GM19397 (cell line): ENCODE measurements around the gene CCDC40.

Experiments
- ATAC-seq: cut with Tn5 transposase; IDR thresholded peaks from one replicate; pipeline ENCODE4 v1.9.1; 2021; ENCODE audit warnings: mild to moderate bottlenecking, moderate library complexity; ENCODE audit not compliant: unreplicated experiment

CCDC40 gene

GRCh38 chr17:80111702-80112470, 75.4 kb downstream of the CCDC40 start:
- ATAC-seq = no peak

GRCh38 chr17:80112471-80113032, 76.1 kb downstream of the CCDC40 start:
- no peak for ATAC-seq

DNA sequence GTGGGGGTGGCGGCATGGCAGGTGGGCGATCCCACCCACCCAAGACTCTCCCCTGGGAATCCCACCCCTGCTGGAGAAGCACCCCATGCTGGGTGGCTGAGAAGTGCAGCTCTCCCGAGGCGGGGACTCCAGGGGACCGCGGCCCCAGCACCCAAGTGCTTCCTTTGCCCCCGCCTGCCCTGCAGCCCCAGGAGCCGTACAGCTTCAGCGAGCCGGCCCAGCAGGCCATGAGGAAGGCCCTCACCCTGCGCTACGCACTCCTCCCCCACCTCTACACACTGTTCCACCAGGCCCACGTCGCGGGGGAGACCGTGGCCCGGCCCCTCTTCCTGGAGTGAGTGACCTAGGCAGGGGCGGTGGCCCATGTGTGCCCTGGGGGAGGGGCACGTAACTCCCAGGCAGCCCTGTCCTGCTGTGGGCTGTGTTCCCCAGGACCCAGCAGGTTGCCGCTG, 76.6 kb downstream of the CCDC40 start:
- no peak for ATAC-seq

- no peak for ATAC-seq
Observed at GRCh38 chr17:80114758-80115157, 78.3 kb downstream of the CCDC40 start.

DNA sequence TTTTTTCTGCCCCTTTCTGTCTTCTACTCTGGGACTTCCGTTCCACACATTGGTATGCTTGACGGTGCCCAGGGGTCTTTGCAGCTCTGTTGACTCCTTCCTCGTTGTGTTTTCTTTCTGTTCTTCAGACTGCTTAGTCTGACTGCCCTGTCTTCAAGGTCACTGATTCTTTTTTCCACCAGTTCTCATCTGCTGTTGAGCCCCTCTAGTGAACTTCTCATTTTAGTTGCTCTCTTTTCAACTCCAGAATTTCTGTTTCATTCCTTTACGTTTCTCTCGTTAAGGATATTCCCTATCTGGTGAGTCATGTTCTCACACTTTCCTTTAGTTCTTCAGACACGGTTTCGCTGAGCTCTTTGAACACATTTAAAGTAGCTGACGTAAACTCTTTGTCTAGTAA, 78.7 kb downstream of the CCDC40 start:
- ATAC-seq = no peak

GRCh38 chr17:80116276-80116920, 80.0 kb downstream of the CCDC40 start:
- no peak for ATAC-seq

DNA sequence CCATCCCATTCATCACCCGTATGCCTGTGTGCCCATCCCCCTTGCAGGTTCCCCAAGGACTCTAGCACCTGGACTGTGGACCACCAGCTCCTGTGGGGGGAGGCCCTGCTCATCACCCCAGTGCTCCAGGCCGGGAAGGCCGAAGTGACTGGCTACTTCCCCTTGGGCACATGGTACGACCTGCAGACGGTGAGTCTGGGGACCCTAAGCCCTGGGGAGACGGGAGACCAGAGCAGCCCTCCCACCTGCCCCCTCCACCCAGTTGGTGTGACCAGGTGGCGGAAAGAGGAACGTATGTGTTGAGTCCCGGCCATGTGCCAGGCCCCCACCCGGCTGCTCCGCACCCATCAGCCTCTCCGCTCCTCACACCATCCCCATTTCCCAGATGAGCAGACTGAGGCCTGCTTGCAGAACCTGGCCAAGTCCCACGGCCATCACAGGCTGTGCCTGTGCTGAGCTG, 80.5 kb downstream of the CCDC40 start:
- no peak for ATAC-seq

DNA sequence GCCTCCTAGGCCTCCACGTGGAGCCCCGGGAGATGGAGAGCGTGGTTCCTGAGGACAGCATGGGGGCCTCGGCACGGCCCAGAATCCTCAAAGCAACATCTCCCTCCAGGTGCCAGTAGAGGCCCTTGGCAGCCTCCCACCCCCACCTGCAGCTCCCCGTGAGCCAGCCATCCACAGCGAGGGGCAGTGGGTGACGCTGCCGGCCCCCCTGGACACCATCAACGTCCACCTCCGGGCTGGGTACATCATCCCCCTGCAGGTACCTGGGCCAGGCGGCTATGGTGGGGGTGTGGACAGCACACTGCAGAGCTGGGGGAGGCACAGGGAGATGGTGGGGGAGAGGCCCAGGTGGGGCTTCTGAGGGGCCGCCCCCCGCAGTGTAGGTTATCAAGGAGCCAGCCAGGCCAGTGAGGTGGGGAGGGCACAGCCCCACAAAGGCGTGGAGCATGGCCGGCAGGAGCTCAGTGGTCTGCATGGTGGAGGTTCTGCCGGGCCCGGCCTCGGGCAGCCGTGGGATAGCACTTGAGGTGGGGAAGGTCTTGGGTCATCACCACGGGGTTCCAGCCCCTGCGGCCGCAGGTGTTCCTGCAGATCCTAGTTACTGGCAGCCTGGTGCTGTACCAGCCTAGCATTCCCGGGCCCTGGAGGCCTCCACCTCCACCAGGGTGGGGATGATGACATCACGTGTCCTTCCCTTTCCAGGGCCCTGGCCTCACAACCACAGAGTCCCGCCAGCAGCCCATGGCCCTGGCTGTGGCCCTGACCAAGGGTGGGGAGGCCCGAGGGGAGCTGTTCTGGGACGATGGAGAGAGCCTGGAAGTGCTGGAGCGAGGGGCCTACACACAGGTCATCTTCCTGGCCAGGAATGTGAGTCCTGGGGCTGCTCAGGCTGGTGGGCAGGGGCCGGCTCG, 81.3 kb downstream of the CCDC40 start:
- no peak for ATAC-seq

- ATAC-seq = no peak
Observed at GRCh38 chr17:80118601-80119270, 82.3 kb downstream of the CCDC40 start.

DNA sequence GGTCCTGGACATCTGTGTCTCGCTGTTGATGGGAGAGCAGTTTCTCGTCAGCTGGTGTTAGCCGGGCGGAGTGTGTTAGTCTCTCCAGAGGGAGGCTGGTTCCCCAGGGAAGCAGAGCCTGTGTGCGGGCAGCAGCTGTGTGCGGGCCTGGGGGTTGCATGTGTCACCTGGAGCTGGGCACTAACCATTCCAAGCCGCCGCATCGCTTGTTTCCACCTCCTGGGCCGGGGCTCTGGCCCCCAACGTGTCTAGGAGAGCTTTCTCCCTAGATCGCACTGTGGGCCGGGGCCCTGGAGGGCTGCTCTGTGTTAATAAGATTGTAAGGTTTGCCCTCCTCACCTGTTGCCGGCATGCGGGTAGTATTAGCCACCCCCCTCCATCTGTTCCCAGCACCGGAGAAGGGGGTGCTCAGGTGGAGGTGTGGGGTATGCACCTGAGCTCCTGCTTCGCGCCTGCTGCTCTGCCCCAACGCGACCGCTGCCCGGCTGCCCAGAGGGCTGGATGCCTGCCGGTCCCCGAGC, 82.9 kb downstream of the CCDC40 start:
- ATAC-seq = no peak

DNA sequence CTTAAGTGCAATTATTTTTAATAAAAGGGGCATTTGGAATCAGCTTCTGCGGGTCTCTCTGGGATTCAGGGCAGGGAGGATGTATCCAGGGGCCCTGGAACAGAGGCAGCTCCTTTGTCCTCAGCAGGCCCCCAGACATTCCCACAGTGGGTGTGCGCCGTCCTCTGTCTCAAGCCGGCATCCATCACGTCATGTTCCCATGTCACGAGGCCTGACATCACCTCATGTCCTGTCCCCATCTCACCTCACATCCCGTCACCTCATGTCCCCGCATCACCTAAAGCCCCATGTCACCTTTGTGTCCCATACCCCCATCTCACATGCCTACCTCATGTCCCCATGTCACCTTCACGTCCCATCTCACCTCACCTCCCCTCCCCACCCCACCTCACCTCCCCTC, 83.4 kb downstream of the CCDC40 start:
- no peak for ATAC-seq

DNA sequence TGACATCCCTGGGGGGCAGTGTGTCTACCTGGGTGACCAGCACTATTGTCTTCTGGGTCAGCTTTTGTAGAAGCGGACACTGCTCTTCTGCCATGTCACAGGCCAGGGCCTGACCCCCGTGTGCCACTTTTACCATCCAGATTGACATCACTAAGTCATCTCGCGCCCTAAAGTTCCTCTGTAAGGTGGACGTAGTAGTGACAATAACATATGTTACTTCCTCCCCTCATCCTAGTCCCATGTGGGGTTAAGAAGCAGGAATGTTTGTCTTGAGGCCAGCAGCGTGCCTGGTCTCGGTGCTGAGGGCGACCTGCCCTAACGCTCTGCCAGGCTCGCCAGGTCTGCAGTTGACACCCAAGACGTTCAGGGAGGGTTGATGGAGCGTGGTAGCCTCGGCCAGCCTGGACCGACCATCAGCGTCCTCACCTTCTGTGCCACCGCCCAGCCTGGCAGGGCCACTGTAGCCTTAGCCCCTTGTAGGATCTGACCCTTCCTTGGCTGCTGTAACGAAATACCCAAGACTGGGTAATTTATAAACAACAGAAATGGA, 85.7 kb downstream of the CCDC40 start:
- no peak for ATAC-seq

DNA sequence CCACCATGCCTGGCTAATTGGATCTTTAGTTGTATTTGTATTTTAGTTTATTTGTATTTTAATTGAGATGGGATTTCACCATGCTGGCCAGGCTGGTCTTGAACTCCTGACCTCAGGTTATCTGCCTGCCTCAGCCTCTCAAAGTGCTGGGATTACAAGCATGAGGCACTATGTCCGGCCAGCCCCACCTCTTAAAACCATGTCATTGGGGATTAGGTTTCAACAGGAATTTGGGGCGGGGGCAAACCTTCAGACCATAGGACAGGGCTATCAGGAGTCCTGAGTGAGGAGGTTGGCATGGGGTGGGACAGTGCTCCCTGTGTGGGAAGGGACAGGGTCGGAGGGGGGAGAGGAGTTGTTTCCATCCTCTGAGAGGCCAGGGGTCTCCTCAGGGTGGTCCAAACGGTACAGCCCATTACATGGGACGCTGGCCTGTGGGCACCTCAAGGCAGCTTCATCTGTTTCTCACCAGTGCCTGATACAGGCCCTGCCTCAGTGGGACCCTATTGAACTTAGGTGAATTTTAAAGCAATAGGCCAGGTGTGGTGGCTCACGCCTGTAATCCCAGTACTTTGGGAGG, 86.6 kb downstream of the CCDC40 start:
- no peak for ATAC-seq

DNA sequence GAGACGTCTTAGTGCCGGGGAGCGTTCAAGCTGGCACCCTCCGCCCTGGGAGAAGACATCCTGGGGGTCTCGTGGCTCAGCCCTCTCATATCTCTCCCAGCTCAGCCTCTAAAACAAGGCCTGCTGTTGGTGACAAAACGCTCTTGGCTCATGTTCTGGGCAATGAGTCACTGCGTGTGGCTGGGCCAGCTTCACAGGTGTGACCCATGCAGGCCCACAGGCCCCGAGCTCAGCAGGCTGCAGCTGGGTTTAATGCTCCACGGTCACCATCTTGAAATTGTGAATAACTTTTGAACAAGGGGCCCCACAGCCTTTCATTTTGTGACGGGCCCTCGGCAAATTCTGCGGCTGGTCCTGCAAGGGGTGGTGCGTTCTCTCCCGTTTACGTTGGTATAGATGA, 87.3 kb downstream of the CCDC40 start:
- ATAC-seq = no peak

DNA sequence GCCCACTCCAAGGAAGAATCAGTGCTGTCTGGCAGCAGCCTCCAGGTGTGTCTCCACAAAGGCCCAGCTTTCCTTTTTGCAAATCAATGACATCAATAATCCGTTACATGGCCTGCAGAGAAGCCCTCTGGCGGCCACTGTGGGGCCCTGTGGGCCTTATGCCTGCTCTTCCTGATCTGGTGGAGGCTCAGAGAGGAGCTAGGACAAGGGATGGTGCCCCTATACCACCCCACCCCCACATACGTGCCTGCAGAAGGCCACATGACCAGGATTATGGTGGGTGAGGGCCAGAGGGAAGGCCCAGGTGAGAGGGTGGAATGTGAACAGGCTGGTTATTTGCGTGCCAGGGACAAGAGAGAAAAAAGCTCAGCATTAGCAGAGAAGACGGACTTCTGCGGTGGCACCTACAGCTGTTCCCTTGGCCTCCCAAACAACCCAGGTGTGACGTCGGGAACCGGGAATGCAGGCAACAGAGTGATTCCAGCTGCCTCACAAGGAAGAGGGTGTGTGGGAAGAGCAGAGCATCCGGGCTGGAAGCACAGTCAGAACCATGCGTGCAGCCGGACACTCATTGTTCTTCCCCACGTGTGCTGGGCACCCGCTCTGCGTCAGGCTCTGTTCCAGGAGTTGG, 88.0 kb downstream of the CCDC40 start:
- ATAC-seq = no peak

DNA sequence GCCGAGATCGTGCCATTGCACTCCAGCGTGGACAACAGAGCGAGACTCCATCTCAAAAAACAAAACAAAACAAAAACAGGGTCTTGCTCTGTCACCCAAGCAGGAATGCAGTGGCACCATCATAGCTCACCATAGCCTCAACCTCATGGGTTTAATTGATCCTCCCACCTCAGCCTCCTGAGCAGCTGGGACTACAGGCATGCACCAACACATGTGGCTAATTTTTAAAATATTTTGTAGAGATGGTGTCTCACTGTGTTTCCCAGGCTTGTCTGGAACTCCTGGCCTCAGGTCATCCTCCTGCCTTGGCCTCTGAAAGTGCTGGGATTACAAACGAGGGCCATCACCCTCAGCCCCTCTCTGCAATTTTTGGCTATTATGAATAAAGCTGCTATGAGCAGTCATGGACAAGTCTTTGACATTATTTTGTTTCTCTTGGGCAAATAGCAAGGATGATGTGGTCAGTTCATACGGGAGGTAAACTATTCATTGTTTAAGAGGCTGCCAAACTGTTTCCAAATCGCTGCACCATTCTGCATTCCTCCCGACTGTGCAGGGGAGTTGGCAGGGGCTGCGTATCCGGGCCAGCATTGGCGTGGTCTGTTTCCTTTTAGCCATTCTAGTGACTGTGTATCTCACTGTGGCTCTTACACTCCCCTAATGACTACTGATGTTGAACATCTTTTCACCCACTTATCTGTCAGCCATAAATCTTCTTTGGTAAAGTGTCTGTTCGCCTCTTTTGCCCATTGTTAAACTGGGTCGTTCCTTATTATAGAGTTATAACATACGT, 89.4 kb downstream of the CCDC40 start:
- no peak for ATAC-seq

- no peak for ATAC-seq
Observed at GRCh38 chr17:80126449-80126715, 89.9 kb downstream of the CCDC40 start.

GRCh38 chr17:80129006-80129565, 92.6 kb downstream of the CCDC40 start:
- ATAC-seq = no peak
